ENCODE data around the gene WDR93. TPM values are rescaled to one million over a fixed set of nuclear protein-coding genes. Genes with fewer than 3 reads are reported as not detected.

WDR93 gene
- total RNA-seq, 4 donors from 2014 or later = 0.31 TPM; not detected in 3

DNA sequence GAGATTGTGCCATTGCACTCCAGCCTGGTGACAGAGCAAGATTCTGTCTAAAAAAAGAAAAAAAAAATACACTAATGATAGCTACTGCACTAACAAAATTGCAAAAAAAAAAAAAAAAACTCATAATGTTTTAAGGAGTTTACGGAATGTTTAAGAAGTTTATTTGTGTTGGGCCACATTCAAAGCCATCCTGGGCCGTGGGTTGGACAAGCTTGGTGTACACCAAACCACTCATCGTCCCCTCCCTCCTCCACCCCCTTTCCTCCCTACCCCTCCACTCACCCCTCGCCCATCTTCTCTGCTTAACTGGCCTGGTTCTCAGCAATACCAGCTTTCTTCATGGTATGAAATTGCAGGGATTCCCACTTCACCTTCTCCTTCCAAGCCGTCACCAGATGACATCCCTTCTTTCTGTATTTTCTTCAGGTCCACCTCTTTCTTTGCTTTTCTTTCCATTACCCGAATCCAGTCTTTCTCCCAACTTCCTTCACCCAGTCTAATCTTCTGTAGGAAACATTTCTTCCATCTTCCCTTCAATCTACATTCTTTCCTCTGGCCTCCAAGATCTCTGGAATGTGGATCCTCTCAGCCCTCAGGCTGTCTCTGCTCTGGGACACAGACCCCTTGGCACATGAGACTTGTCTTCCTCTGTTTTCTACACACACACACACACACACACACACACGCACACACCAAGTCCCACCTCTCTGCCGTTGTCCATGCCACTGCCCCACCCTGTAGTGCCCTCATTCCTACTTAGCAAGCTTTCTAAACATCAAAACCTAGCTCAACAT is 63.9 kb downstream of the WDR93 start:
- TF ChIP-seq POLR2A (IDR thresholded peaks at IDR 0.05) (no peak), POLR2AphosphoS5 (IDR thresholded peaks at IDR 0.05) (no peak), EP300 (IDR thresholded peaks at IDR 0.05) (no peak)
- TF ChIP-seq, protein P1, sequence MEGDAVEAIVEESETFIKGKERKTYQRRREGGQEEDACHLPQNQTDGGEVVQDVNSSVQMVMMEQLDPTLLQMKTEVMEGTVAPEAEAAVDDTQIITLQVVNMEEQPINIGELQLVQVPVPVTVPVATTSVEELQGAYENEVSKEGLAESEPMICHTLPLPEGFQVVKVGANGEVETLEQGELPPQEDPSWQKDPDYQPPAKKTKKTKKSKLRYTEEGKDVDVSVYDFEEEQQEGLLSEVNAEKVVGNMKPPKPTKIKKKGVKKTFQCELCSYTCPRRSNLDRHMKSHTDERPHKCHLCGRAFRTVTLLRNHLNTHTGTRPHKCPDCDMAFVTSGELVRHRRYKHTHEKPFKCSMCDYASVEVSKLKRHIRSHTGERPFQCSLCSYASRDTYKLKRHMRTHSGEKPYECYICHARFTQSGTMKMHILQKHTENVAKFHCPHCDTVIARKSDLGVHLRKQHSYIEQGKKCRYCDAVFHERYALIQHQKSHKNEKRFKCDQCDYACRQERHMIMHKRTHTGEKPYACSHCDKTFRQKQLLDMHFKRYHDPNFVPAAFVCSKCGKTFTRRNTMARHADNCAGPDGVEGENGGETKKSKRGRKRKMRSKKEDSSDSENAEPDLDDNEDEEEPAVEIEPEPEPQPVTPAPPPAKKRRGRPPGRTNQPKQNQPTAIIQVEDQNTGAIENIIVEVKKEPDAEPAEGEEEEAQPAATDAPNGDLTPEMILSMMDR (IDR thresholded peaks at IDR 0.05) = no peak
- WGBS = 76% methylated on average over 8 of the region's 8 CpGs

DNA sequence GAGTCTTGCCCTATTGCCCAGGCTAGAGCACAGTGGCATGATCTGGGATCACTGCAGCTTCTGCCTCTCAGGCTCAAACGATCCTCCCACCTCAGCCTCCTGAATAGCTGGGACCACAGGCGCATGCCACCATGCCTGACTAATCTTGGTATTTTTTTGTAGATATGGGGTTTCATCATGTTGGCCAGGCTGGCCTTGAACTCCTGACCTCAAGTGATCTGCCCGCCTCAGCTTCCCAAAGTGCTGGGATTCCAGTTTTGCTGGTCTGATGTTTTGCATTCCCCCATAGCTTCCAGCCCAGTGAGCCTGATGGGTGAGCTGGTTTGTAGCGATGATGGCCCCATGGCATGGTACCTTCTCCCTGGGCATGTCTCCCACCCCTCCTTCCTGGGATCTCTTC is 65.1 kb downstream of the WDR93 start:
- Histone ChIP-seq H3K4me1 (peaks cover 10% of the 10 kb centered on the region), H3K4me3 (no peak overlapping the region), H3K36me3 (no peaks in the 10 kb centered on the region), H3K27ac (no peak overlapping the region), H3K9me3 (no peaks in the 10 kb centered on the region), H3K27me3 (no peaks in the 10 kb centered on the region)
- TF ChIP-seq EP300 (IDR thresholded peaks at IDR 0.05) (no peak), POLR2AphosphoS5 (IDR thresholded peaks at IDR 0.05) (no peak), POLR2A (IDR thresholded peaks at IDR 0.05) (no peak)
- TF ChIP-seq, protein P1 (IDR thresholded peaks at IDR 0.05) = no peak
- no peak for DNase-seq (ENCODE audit: low spot score in 2 of 2)
- WGBS = 94% methylated on average over 4 of the region's 4 CpGs

More for the DNA sequence above, 63.9 kb downstream of the WDR93 start:
- Histone ChIP-seq H3K4me3 (no peak overlapping the region), H3K9me3 (no peaks in the 10 kb centered on the region), H3K36me3 (no peaks in the 10 kb centered on the region), H3K27ac (no peak overlapping the region), H3K27me3 (peaks cover 3% of the 10 kb centered on the region), H3K4me1 (peaks cover 16% of the 10 kb centered on the region)
- DNase-seq (ENCODE audit: low spot score in 2 of 2) = no peak

DNA sequence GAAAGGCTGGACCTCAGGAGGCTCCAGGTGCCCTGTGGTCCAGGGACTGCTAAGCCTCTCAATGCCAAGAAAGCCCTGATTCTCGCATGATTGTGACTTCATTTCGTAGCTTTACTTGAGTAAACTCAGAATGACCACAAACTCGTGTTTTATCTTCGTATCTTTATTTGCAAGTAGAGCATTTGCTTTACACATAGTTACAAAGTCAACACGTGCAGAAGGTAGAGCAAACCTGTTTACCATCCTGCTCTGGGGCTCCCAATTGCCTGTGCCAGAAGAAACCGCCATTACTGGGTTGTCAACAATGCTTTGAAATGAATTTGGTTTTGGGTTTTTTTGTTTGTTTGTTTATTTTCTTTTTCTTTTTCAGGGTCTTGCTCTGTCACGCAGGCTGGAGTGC is 66.3 kb downstream of the WDR93 start:
- 75% methylated on average over 7 of the region's 7 CpGs for WGBS
- DNase-seq (ENCODE audit: low spot score in 2 of 2) = no peak

DNA sequence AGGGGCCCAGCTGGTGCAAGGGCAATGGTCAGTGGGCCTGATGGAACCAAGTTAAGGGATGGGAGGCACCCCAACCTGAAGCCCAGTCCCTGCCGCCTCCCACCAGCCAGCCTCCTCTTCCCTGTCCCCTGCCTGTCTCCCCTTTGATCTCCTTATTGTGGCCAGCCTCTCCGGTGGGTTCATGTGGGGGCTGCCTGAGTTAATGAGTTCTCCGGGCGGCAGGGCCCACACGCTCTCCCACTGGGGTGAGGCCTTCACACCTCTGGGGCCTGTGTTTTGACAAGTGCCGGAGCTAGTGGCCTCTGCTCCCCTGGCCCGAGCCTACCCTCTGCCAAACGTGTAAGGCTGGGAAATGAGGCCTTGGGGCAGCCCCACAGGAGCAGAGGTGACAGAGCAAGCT is 67.7 kb downstream of the WDR93 start:
- H3K4me3 ChIP-seq = no peak overlapping the region
- no peaks in the 10 kb centered on the region for H3K9me3 ChIP-seq
- no peaks in the 10 kb centered on the region for H3K36me3 ChIP-seq
- no peaks in the 10 kb centered on the region for H3K27me3 ChIP-seq
- peaks cover 20% of the 10 kb centered on the region for H3K4me1 ChIP-seq
- no peak for DNase-seq (ENCODE audit: low spot score in 2 of 2)
- no peak overlapping the region for H3K27ac ChIP-seq
- 92% methylated on average over 2 of the region's 8 CpGs for WGBS
- TF ChIP-seq, protein P1 (IDR thresholded peaks at IDR 0.05) = no peak
- TF ChIP-seq POLR2AphosphoS5 (IDR thresholded peaks at IDR 0.05) = no peak
- no peak for TF ChIP-seq POLR2A (IDR thresholded peaks at IDR 0.05)
- no peak for TF ChIP-seq EP300 (IDR thresholded peaks at IDR 0.05)

More for the DNA sequence above, 66.3 kb downstream of the WDR93 start:
- TF ChIP-seq EP300 (IDR thresholded peaks at IDR 0.05) (no peak), POLR2AphosphoS5 (IDR thresholded peaks at IDR 0.05) (no peak), POLR2A (IDR thresholded peaks at IDR 0.05) (no peak)
- TF ChIP-seq, protein P1 (IDR thresholded peaks at IDR 0.05) = no peak
- no peaks in the 10 kb centered on the region for H3K9me3 ChIP-seq
- no peaks in the 10 kb centered on the region for H3K36me3 ChIP-seq
- no peaks in the 10 kb centered on the region for H3K27me3 ChIP-seq
- no peak overlapping the region for H3K27ac ChIP-seq
- H3K4me1 ChIP-seq = peaks cover 16% of the 10 kb centered on the region
- H3K4me3 ChIP-seq = no peak overlapping the region

DNA sequence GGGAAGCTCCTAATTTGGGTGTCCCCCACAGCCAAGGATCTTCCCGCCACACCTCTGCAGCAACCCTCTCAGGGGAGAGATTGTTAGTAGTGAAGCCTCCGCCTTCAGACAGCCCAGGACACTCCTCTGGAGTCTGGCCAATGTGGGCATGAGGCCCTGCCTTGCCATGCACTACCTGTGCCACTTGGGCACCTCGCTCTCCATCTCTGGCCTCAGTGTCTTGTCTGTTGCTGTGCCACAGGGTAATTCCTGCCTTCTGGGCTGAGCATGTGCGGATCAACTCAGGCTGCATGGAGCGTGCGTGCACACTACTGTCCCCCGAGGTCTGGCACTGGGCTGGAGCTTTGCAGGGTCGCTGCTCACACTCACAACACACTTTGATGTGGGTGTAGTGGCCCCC is 68.4 kb downstream of the WDR93 start:
- DNase-seq (ENCODE audit: low spot score in 2 of 2) = no peak
- peaks cover 20% of the 10 kb centered on the region for H3K4me1 ChIP-seq
- no peaks in the 10 kb centered on the region for H3K9me3 ChIP-seq
- no peaks in the 10 kb centered on the region for H3K27me3 ChIP-seq
- no peak overlapping the region for H3K4me3 ChIP-seq
- H3K36me3 ChIP-seq = no peaks in the 10 kb centered on the region
- H3K27ac ChIP-seq = no peak overlapping the region
- TF ChIP-seq POLR2AphosphoS5 (IDR thresholded peaks at IDR 0.05) (no peak), POLR2A (IDR thresholded peaks at IDR 0.05) (no peak), EP300 (IDR thresholded peaks at IDR 0.05) (no peak)
- TF ChIP-seq, protein P1 (IDR thresholded peaks at IDR 0.05) = no peak
- WGBS = 92% methylated on average over 6 of the region's 8 CpGs

Measured in suprapubic skin (tissue), 4 donors.